HEK293 (cell line): Measurements from ENCODE around the gene GADD45GIP1.

Source experiments
- ZEB2 ChIP-seq: fragments of 450-650 bp; formaldehyde crosslinking; IDR thresholded peaks from 2 replicates; pipeline ENCODE4 v1.5.1; 2016; ENCODE audit warnings: missing biosample characterization, missing genetic modification characterization
- ZIC2 ChIP-seq: fragments of 450-650 bp; formaldehyde crosslinking; IDR thresholded peaks from 2 replicates; pipeline ENCODE4 v1.5.1; 2016; ENCODE audit warnings: missing biosample characterization, missing genetic modification characterization
- ZNF2 ChIP-seq: fragments of 450-650 bp; formaldehyde crosslinking; IDR thresholded peaks from 2 replicates; pipeline ENCODE4 v1.5.1; 2016; ENCODE audit warnings: missing biosample characterization, missing genetic modification characterization
- ZNF248 ChIP-seq: fragments of 450-650 bp; formaldehyde crosslinking; IDR thresholded peaks from 2 replicates; pipeline ENCODE4 v1.5.1; 2017; ENCODE audit warnings: missing biosample characterization, missing genetic modification characterization
- ZNF324 ChIP-seq: fragments of 450-650 bp; formaldehyde crosslinking; IDR thresholded peaks from 2 replicates; pipeline ENCODE4 v1.5.1; 2016; ENCODE audit warnings: missing biosample characterization, missing genetic modification characterization
- ZNF501 ChIP-seq: fragments of 450-650 bp; formaldehyde crosslinking; IDR thresholded peaks from 2 replicates; pipeline ENCODE4 v1.5.1; 2016; ENCODE audit warnings: missing biosample characterization, missing genetic modification characterization
- ZNF529 ChIP-seq: fragments of 450-650 bp; formaldehyde crosslinking; IDR thresholded peaks from 2 replicates; pipeline ENCODE4 v1.5.1; 2017; ENCODE audit warnings: missing genetic modification characterization, missing biosample characterization; ENCODE audit not compliant: insufficient replicate concordance
- ZNF747 ChIP-seq: fragments of 450-650 bp; formaldehyde crosslinking; IDR thresholded peaks from 2 replicates; pipeline ENCODE4 v1.5.1; 2016; ENCODE audit warnings: missing biosample characterization, missing genetic modification characterization
- ZNF768 ChIP-seq: fragments of 450-650 bp; formaldehyde crosslinking; IDR thresholded peaks from 2 replicates; pipeline ENCODE4 v1.5.1; 2018; ENCODE audit warnings: missing biosample characterization, mild to moderate bottlenecking, missing genetic modification characterization
- TF ChIP-seq, protein P1 (sequence below): fragments of 450-650 bp; formaldehyde crosslinking; IDR thresholded peaks from 2 replicates; pipeline ENCODE4 v1.5.1; 2016; ENCODE audit warnings: missing biosample characterization, missing genetic modification characterization
- TF ChIP-seq, protein P2 (sequence below): fragments of 450-650 bp; formaldehyde crosslinking; IDR thresholded peaks from 2 replicates; pipeline ENCODE4 v1.5.1; 2016; ENCODE audit warnings: missing biosample characterization, missing genetic modification characterization
- TF ChIP-seq, protein P3 (sequence below): fragments of 450-650 bp; formaldehyde crosslinking; IDR thresholded peaks from 2 replicates; pipeline ENCODE4 v1.5.1; 2016; ENCODE audit warnings: missing biosample characterization, missing genetic modification characterization
- TF ChIP-seq, protein P4 (sequence below): fragments of 450-650 bp; formaldehyde crosslinking; IDR thresholded peaks from 2 replicates; pipeline ENCODE4 v1.5.0; 2017; ENCODE audit warnings: missing biosample characterization, missing genetic modification characterization, borderline replicate concordance
- TF ChIP-seq, protein P5 (sequence below): fragments of 450-650 bp; formaldehyde crosslinking; IDR thresholded peaks from 2 replicates; pipeline ENCODE4 v1.5.1; 2016; ENCODE audit warnings: missing biosample characterization, missing genetic modification characterization
- TF ChIP-seq, protein P6 (sequence below): fragments of 450-650 bp; formaldehyde crosslinking; IDR thresholded peaks from 2 replicates; pipeline ENCODE4 v1.5.1; 2017; ENCODE audit warnings: missing biosample characterization, missing genetic modification characterization

Gene GADD45GIP1

DNA sequence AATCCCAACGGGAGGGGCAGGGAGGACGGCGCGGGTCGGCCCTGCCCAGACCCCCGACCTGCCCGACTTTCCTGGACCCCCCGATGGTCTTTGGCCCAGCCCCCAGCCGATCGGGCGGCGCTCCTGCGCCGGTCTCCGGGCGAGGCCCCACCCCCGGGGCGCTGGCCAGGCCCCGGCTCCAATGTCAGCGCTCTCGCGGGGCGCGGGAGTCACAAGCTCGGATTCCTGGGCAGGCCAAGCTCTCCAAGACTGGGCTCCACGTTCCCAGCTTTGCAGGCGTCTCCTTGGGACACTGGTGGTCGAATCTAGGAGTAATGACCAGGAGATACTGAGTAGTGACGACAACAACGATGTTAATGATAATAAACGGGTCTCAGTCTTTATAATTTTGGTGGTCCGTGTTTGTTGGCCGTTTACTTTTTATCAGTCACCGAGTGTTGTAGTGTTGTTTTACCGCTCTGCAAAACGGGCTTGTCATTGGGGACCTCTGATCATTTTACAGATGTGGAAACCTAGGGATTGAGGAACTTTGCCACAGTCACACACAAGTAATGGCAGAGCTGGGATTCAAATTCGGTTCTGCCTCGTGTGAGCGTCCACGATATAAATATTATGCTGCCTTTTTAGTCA lies 10.8 kb downstream of the GADD45GIP1 start (continued):
- TF ChIP-seq, protein P1, sequence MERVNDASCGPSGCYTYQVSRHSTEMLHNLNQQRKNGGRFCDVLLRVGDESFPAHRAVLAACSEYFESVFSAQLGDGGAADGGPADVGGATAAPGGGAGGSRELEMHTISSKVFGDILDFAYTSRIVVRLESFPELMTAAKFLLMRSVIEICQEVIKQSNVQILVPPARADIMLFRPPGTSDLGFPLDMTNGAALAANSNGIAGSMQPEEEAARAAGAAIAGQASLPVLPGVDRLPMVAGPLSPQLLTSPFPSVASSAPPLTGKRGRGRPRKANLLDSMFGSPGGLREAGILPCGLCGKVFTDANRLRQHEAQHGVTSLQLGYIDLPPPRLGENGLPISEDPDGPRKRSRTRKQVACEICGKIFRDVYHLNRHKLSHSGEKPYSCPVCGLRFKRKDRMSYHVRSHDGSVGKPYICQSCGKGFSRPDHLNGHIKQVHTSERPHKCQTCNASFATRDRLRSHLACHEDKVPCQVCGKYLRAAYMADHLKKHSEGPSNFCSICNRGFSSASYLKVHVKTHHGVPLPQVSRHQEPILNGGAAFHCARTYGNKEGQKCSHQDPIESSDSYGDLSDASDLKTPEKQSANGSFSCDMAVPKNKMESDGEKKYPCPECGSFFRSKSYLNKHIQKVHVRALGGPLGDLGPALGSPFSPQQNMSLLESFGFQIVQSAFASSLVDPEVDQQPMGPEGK (tag by site-specific recombination) = peak; percentile 51
- TF ChIP-seq, protein P2, sequence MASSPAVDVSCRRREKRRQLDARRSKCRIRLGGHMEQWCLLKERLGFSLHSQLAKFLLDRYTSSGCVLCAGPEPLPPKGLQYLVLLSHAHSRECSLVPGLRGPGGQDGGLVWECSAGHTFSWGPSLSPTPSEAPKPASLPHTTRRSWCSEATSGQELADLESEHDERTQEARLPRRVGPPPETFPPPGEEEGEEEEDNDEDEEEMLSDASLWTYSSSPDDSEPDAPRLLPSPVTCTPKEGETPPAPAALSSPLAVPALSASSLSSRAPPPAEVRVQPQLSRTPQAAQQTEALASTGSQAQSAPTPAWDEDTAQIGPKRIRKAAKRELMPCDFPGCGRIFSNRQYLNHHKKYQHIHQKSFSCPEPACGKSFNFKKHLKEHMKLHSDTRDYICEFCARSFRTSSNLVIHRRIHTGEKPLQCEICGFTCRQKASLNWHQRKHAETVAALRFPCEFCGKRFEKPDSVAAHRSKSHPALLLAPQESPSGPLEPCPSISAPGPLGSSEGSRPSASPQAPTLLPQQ (tag by site-specific recombination) = peak; percentile 48; the same call in 1 of the 2 replicates
- TF ChIP-seq ZNF248 (tag by site-specific recombination) (no peak), ZNF529 (no peak), ZNF747 (tag by site-specific recombination) (no peak), ZNF501 (tag by site-specific recombination) (no peak), ZIC2 (peak; percentile 25; the same call in 1 of the 2 replicates), ZNF768 (tag by site-specific recombination) (no peak), ZNF2 (tag by site-specific recombination) (no peak), ZEB2 (no peak), ZNF324 (tag by site-specific recombination) (no peak)
- TF ChIP-seq, protein P3, sequence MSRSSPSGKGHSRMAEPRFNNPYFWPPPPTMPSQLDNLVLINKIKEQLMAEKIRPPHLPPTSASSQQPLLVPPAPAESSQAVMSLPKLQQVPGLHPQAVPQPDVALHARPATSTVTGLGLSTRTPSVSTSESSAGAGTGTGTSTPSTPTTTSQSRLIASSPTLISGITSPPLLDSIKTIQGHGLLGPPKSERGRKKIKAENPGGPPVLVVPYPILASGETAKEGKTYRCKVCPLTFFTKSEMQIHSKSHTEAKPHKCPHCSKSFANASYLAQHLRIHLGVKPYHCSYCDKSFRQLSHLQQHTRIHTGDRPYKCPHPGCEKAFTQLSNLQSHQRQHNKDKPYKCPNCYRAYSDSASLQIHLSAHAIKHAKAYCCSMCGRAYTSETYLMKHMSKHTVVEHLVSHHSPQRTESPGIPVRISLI (tag by site-specific recombination) = no peak
- TF ChIP-seq, protein P4, sequence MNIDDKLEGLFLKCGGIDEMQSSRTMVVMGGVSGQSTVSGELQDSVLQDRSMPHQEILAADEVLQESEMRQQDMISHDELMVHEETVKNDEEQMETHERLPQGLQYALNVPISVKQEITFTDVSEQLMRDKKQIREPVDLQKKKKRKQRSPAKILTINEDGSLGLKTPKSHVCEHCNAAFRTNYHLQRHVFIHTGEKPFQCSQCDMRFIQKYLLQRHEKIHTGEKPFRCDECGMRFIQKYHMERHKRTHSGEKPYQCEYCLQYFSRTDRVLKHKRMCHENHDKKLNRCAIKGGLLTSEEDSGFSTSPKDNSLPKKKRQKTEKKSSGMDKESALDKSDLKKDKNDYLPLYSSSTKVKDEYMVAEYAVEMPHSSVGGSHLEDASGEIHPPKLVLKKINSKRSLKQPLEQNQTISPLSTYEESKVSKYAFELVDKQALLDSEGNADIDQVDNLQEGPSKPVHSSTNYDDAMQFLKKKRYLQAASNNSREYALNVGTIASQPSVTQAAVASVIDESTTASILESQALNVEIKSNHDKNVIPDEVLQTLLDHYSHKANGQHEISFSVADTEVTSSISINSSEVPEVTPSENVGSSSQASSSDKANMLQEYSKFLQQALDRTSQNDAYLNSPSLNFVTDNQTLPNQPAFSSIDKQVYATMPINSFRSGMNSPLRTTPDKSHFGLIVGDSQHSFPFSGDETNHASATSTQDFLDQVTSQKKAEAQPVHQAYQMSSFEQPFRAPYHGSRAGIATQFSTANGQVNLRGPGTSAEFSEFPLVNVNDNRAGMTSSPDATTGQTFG (tag by site-specific recombination) = no peak
- TF ChIP-seq, protein P5, sequence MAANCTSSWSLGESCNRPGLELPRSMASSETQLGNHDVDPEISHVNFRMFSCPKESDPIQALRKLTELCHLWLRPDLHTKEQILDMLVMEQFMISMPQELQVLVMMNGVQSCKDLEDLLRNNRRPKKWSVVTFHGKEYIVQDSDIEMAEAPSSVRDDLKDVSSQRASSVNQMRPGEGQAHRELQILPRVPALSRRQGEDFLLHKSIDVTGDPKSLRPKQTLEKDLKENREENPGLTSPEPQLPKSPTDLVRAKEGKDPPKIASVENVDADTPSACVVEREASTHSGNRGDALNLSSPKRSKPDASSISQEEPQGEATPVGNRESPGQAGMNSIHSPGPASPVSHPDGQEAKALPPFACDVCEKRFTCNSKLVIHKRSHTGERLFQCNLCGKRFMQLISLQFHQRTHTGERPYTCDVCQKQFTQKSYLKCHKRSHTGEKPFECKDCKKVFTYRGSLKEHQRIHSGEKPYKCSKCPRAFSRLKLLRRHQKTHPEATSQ = no peak
- TF ChIP-seq, protein P6, sequence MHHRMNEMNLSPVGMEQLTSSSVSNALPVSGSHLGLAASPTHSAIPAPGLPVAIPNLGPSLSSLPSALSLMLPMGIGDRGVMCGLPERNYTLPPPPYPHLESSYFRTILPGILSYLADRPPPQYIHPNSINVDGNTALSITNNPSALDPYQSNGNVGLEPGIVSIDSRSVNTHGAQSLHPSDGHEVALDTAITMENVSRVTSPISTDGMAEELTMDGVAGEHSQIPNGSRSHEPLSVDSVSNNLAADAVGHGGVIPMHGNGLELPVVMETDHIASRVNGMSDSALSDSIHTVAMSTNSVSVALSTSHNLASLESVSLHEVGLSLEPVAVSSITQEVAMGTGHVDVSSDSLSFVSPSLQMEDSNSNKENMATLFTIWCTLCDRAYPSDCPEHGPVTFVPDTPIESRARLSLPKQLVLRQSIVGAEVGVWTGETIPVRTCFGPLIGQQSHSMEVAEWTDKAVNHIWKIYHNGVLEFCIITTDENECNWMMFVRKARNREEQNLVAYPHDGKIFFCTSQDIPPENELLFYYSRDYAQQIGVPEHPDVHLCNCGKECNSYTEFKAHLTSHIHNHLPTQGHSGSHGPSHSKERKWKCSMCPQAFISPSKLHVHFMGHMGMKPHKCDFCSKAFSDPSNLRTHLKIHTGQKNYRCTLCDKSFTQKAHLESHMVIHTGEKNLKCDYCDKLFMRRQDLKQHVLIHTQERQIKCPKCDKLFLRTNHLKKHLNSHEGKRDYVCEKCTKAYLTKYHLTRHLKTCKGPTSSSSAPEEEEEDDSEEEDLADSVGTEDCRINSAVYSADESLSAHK (tag by site-specific recombination) = no peak
